K562 (cell line): ENCODE results near the gene CLHC1. TPM values are rescaled to one million over a fixed set of nuclear protein-coding genes. Genes with fewer than 3 reads are reported as not detected.
A peak's percentile ranks its signal among the peaks of the same experiment; 100 is the strongest.

Source experiments
- CBX3 ChIP-seq, 2 experiments: IDR thresholded peaks; 1 replicate in 1 of 2; 2 replicates in 1 of 2; pipeline ENCODE4 v1.6.1; 2012; ENCODE audit warnings: inconsistent platforms in 2 of 2, low read length in 2 of 2, borderline replicate concordance in 1 of 2, control low read depth in 1 of 2
- CHD2 ChIP-seq: IDR thresholded peaks from 2 replicates; pipeline ENCODE4 v1.6.1; 2011; ENCODE audit warnings: low read depth, low read length
- CREB3 ChIP-seq: fragments of 450-650 bp; conservative IDR thresholded peaks from 2 replicates; pipeline ENCODE4 v1.6.1; 2016; ENCODE audit warnings: missing genetic modification characterization, low read depth, mild to moderate bottlenecking, missing compliant biosample characterization, moderate library complexity
- DIDO1 ChIP-seq: fragments of 450-650 bp; IDR thresholded peaks from 2 replicates; pipeline ENCODE4 v1.6.1; 2016; ENCODE audit warnings: low read depth, missing biosample characterization, missing genetic modification characterization
- ESRRA ChIP-seq: fragments of 450-650 bp; IDR thresholded peaks from 2 replicates; pipeline ENCODE4 v1.6.1; 2014; ENCODE audit warnings: low read depth, mild to moderate bottlenecking, moderate library complexity, borderline replicate concordance
- HDAC2 ChIP-seq: fragments of 450-650 bp; IDR thresholded peaks from 2 replicates; pipeline ENCODE4 v1.6.1; 2016; ENCODE audit warnings: mild to moderate bottlenecking
- HDAC6 ChIP-seq: IDR thresholded peaks from 2 replicates; pipeline ENCODE4 v1.6.1; 2012; ENCODE audit warnings: low read depth, mild to moderate bottlenecking, control low read depth, inconsistent platforms, low read length, moderate library complexity
- HNRNPK ChIP-seq: fragments of 200-400 bp; formaldehyde crosslinking; IDR thresholded peaks from one replicate; pipeline ENCODE4 v1.6.1; 2018; ENCODE audit warnings: mild to moderate bottlenecking, low read depth, low read length; ENCODE audit not compliant: poor library complexity, severe bottlenecking
- MYC ChIP-seq, 2 experiments: fragments of 250-450 bp in 1 of 2; sonication (Bioruptor Pico) in 1 of 2; IDR thresholded peaks; 2 replicates each; pipeline versions ENCODE4 v1.5.1 to v1.6.1; 2012 to 2021; ENCODE audit warnings: low read depth in 2 of 2, borderline replicate concordance in 1 of 2, improper control_type of control experiment in 1 of 2, low read length in 1 of 2, mild to moderate bottlenecking in 1 of 2, moderate library complexity in 1 of 2
- NCOR1 ChIP-seq: fragments of 450-650 bp; IDR thresholded peaks from 2 replicates; pipeline ENCODE4 v1.6.1; 2016; ENCODE audit warnings: mild to moderate bottlenecking, moderate library complexity
- SLC30A9 ChIP-seq: fragments of 250-450 bp; sonication (Bioruptor Pico); IDR thresholded peaks from 2 replicates; pipeline ENCODE4 v1.8.0; 2022; ENCODE audit warnings: mild to moderate bottlenecking, moderate library complexity
- SMARCC2 ChIP-seq: fragments of 450-650 bp; IDR thresholded peaks from 2 replicates; pipeline ENCODE4 v1.6.1; 2017; ENCODE audit warnings: antibody characterized with exemption, moderate library complexity, mild to moderate bottlenecking, low read depth
- SMARCE1 ChIP-seq: fragments of 450-650 bp; IDR thresholded peaks from 2 replicates; pipeline ENCODE4 v1.7.1; 2016; ENCODE audit warnings: mild to moderate bottlenecking
- STAG1 ChIP-seq: sonication (generic); formaldehyde crosslinking; IDR thresholded peaks from 2 replicates; pipeline ENCODE4 v1.5.0; 2020; ENCODE audit warnings: missing genetic modification reagents, borderline replicate concordance
- TCF3 ChIP-seq: sonication (generic); formaldehyde crosslinking; IDR thresholded peaks from 2 replicates; pipeline ENCODE4 v1.4.0; 2020; ENCODE audit warnings: mild to moderate bottlenecking, missing genetic modification reagents
- TEAD4 ChIP-seq, 2 experiments: sonication (generic) in 1 of 2; formaldehyde crosslinking in 1 of 2; IDR thresholded peaks; 2 replicates each; pipeline versions ENCODE4 v1.6.1 to v1.8.0; 2012 to 2022; ENCODE audit warnings: borderline replicate concordance in 1 of 2, inconsistent platforms in 1 of 2, low read length in 1 of 2, mild to moderate bottlenecking in 1 of 2, missing genetic modification reagents in 1 of 2
- ZBTB7A ChIP-seq: IDR thresholded peaks from 2 replicates; pipeline ENCODE4 v1.6.1; 2011; ENCODE audit warnings: low read depth, mild to moderate bottlenecking, low read length, moderate library complexity, borderline replicate concordance; ENCODE audit not compliant: control insufficient read depth
- ZNF143 ChIP-seq: sonication (generic); formaldehyde crosslinking; IDR thresholded peaks from 2 replicates; pipeline ENCODE4 v1.9.0; 2022; ENCODE audit warnings: mild to moderate bottlenecking, missing genetic modification reagents
- ZNF174 ChIP-seq: fragments of 250-450 bp; sonication (Bioruptor Pico); IDR thresholded peaks from 2 replicates; pipeline ENCODE4 v1.4.0; 2020; ENCODE audit warnings: mild to moderate bottlenecking
- ZNF57 ChIP-seq: fragments of 450-650 bp; formaldehyde crosslinking; IDR thresholded peaks from 2 replicates; pipeline ENCODE4 v1.4.0; 2020; ENCODE audit warnings: mild to moderate bottlenecking, moderate library complexity
- ZNF717 ChIP-seq: fragments of 250-450 bp; sonication (Bioruptor Pico); IDR thresholded peaks from 2 replicates; pipeline ENCODE4 v1.5.0; 2021
- ZNF77 ChIP-seq: fragments of 250-450 bp; sonication (Bioruptor Pico); IDR thresholded peaks from 2 replicates; pipeline ENCODE4 v1.5.0; 2020
- polyA plus RNA-seq, 8 experiments: library from polyadenylated mRNA; depleted of rRNA in 4 of 8; stranded (reverse) in 5 of 8; unstranded in 3 of 8; fragments of >200 nt; fragmentation: Nextera tagmentation in 2 of 8; fragmentation: Illumina TruSeq in 1 of 8; extraction: Ambion mirVana in 2 of 8; extraction: Trizol in 1 of 8; gene quantifications; 2 replicates each; pipeline versions ENCODE4 v1.2.1 to v1.2.3, GENCODE V29; 2011 to 2014; ENCODE audit warnings: inconsistent platforms in 1 of 8, missing spikeins in 1 of 8
- total RNA-seq, 7 experiments: library from RNA; depleted of rRNA in 6 of 7; stranded (reverse); fragments of >200 nt in 6 of 7; fragmentation: Illumina TruSeq in 2 of 7; extraction: Trizol in 2 of 7; gene quantifications; 2 replicates each; pipeline versions ENCODE4 v1.2.1 to v1.2.3, GENCODE V29; 2011 to 2021; ENCODE audit warnings: low replicate concordance in 1 of 7
- TF ChIP-seq, protein P1 (sequence below): sonication (generic); formaldehyde crosslinking; IDR thresholded peaks from 2 replicates; pipeline ENCODE4 v1.8.1; 2022; ENCODE audit warnings: missing genetic modification reagents

The CLHC1 gene
- total and polyA plus RNA-seq, 9 of the 15 experiments (the other 6 are each of a cell fraction or from before 2014, with no cell fraction given), result 3.7 to 14.3 (median 8.6) TPM

DNA sequence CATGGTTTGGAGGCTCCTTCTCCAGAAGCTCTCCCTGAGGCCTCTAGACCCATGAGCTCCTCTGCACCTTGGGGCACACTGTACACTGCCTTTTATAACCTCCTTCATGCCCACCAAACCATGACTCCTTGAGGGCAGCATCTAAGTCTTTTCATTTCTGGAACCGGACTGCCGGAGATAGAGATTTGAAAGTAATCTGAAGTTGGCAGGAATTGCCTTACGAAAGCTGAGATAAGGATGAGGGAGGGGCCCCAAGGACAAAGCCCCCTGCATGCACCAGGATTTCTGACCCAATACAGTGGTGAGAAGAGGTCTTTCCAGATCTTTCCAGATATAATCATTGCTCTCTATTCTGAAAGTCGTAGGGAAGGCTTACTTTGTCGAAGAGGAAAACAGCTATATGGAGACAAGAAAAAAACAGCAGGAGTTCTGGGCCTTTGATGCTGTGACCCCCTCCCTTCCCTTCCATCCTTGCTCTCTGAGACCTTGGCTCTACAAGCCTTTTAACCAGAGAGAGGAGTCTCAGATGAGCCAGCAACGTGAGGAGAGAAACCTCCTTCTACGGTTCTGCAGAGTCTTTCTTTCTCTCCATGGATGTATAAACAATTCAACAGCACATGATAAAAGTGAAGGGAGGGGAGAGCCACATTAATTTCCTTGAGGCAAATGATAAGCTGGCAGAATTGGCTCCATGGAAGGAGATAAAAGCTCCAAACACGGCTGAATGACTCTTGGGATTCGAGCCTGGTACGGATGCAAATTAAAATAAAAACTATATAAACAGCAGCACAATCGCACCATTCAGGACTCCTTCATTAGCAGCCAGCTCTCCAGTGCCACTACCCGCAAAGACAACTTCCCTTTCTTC lies 93.8 kb downstream of the CLHC1 start (continued):
- no peak for TF ChIP-seq NCOR1
- TF ChIP-seq HNRNPK, result no peak
- TF ChIP-seq HDAC6, result no peak
- no peak for TF ChIP-seq ZNF143 (CRISPR knock-in tag)
- TF ChIP-seq SMARCC2, result no peak
- peak; percentile 41; the same call in 1 of the 2 replicates for TF ChIP-seq CREB3 (tag)
- TF ChIP-seq SMARCE1, result 0 out of 2 replicates have a peak, but pooled peaks have one; percentile 28
- peak; percentile 33; the same call in 1 of the 2 replicates for TF ChIP-seq TCF3
- TF ChIP-seq ZNF174 (CRISPR knock-in tag), result no peak
- no peak for TF ChIP-seq ESRRA
- no peak for TF ChIP-seq CHD2
- TF ChIP-seq SLC30A9, result no peak
- TF ChIP-seq, protein P1, sequence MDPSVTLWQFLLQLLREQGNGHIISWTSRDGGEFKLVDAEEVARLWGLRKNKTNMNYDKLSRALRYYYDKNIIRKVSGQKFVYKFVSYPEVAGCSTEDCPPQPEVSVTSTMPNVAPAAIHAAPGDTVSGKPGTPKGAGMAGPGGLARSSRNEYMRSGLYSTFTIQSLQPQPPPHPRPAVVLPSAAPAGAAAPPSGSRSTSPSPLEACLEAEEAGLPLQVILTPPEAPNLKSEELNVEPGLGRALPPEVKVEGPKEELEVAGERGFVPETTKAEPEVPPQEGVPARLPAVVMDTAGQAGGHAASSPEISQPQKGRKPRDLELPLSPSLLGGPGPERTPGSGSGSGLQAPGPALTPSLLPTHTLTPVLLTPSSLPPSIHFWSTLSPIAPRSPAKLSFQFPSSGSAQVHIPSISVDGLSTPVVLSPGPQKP, result no peak
- TF ChIP-seq TEAD4 (IDR thresholded peaks at IDR 0.05; ENCODE audit: low read length), result peak; percentile 56
- no peak for TF ChIP-seq TEAD4 (CRISPR knock-in tag; IDR thresholded peaks at IDR 0.05; ENCODE audit: borderline replicate concordance)
- no peak for TF ChIP-seq MYC (IDR thresholded peaks at IDR 0.05; ENCODE audit: low read depth, low read length)
- no peak for TF ChIP-seq MYC (CRISPR knock-in tag; IDR thresholded peaks at IDR 0.05; ENCODE audit: borderline replicate concordance, low read depth)
- TF ChIP-seq ZBTB7A, result peak; percentile 53; the same call in 1 of the 2 replicates
- TF ChIP-seq STAG1 (CRISPR knock-in tag), result no peak
- TF ChIP-seq CBX3 (IDR thresholded peaks at IDR 0.05; ENCODE audit: borderline replicate concordance in 1 of 2, low read length in 2 of 2), result 0 out of 3 replicates have a peak, but pooled peaks of 1 of the 2 experiments have one; percentile 16
- 0 out of 2 replicates have a peak, but pooled peaks have one; percentile 16 for TF ChIP-seq HDAC2
- TF ChIP-seq DIDO1 (tag), result no peak
- no peak for TF ChIP-seq ZNF77 (CRISPR knock-in tag)
- TF ChIP-seq ZNF57 (CRISPR knock-in tag), result no peak
- TF ChIP-seq ZNF717 (CRISPR knock-in tag), result no peak
